GM18870 (cell line): ENCODE measurements around the gene THAP6.
"Not testable (repeated sequence)": the region's sequence is repeated elsewhere in the genome, so short reads cannot be mapped to it uniquely, and the experiment has no call there.

Experiments used
- ATAC-seq: cut with Tn5 transposase; IDR thresholded peaks from one replicate; pipeline ENCODE4 v1.9.1; 2021; ENCODE audit warnings: moderate library complexity; ENCODE audit not compliant: unreplicated experiment

Gene THAP6, protein sequence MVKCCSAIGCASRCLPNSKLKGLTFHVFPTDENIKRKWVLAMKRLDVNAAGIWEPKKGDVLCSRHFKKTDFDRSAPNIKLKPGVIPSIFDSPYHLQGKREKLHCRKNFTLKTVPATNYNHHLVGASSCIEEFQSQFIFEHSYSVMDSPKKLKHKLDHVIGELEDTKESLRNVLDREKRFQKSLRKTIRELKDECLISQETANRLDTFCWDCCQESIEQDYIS

DNA sequence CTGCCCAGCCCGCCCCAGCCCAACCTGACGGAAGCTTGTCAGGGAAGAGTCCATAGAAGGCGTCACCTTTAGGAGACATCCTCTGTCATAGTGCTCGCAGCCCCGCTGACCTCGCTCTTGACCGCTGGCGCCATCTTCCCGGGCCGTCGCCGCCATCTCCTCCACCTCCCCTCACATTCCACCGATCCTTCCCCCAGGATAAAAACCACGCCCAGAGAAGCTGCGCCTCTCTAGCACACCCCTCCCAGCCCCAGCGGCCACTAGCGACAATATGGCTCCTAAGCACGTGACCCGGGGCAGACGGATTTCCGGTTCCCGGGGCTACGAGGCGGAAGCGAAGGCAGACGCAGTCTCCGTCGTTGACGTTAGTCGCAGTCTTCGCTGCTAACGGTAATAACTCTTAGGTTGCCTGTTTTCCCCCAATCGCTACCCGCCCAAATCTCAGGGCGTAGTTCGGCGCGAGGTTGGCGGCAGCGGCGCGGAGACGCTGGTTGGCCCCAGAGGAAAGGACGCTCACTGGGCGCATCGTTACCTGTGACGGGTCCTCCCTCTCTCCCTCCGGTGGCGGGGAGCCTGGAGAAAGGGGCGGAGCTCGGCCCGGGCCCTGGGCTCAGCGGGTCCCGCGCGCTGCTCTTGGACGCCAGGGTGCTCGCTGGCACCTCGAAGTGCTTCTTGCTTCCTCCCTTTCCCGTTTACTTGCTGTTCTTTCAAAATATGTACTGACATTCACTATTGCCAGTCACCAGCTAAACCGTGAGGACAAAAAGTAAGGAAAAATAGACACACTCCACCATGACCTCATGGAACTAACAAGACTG, at the start of gene THAP6, which contains the start of gene RCHY1:
Gene THAP6 (plus strand): TSS at position 343 of the 818 bp plus-strand sequence. CDS start 980 bp downstream, outside the sequence.
Gene RCHY1 (minus strand): TSS at position 273 of the 818 bp plus-strand sequence. CDS start 117 bp downstream, at position 156.
- ATAC-seq = peak; percentile 93

- ATAC-seq = no peak
These were observed 44.4 kb upstream of the THAP6 start for GRCh38 chr4:75469896-75470295.

DNA sequence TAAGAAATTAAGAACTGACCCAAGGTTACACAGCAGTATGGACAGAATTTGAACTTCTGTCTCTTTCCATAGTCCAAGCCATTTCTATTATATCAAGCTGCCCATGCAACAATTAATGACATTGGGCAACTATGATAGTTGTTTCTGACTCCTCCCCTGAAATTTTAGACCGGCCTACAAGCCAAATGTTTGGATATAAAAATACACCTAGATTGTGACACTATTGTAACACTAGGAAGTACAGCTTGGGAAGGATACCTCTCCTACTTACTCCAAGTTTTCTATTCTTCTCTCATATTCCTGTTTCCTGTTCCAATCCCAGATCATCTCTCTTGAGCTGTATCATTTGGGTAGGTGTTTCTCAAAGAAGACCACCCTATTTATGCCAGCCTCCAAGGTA, 43.5 kb upstream of the THAP6 start:
- no peak for ATAC-seq

- no peak for ATAC-seq
These were observed 37.1 kb upstream of the THAP6 start for GRCh38 chr4:75477201-75477600.

DNA sequence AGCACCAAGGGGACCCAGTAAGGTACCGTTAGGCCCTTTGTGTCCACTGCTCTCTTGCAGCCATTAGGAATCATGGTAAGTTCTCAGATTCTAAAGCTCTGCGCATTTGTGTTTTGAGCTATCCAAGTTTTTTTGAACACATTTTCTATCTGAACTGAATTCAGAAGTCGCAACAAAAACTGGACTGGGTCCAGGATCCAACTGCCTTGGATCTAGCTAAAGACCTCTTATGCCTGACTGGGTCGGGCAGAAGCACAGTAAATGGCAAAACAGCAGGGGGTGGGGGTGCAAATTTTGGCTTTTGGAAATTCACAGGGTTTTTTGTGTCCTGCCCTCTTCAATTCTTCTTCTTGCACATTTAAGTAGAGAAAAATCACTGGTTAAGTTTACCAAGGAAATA, 30.1 kb upstream of the THAP6 start:
- no peak for ATAC-seq

GRCh38 chr4:75490155-75490554, 24.1 kb upstream of the THAP6 start:
- no peak for ATAC-seq

GRCh38 chr4:75494563-75494962, 19.7 kb upstream of the THAP6 start:
- no peak for ATAC-seq

DNA sequence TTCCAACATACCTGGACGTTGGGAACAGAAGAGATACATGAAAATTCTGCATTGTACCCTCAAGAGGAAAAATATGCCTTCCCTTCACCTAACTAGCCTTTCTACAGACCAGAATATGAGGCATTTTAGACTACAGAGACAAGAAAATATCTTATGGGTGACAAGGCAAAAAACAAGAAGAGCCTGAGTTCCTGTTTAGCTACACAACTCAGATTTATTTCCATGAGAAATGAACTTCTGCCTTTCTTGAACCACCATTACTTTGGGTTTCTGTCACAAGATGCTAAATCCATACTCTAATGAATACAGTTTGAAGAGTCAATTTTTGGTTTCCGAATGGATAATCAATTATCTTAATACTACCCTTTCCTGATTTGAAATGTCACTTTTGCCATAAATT, 18.8 kb upstream of the THAP6 start:
- no peak for ATAC-seq

DNA sequence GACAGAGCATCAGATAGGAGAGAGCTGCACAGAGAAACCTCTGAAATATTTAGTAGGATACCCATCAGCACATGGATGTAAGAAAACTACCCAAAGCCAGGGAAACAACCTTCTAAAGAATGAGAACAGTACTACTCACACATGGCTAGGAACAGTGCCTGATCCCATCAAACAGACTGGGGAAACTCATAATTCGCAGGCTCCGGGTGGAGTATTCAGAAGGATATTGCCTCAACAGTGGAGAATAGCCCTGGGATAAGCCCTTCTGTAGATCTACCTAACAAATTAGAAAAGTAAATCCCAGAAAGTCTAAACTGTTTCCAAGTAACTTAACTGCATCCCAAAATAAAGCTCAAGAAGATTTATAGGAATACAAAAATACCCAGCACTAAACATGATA, 17.9 kb upstream of the THAP6 start:
- no peak for ATAC-seq

- ATAC-seq = no peak
These were observed 17.1 kb upstream of the THAP6 start for GRCh38 chr4:75497133-75497532.

DNA sequence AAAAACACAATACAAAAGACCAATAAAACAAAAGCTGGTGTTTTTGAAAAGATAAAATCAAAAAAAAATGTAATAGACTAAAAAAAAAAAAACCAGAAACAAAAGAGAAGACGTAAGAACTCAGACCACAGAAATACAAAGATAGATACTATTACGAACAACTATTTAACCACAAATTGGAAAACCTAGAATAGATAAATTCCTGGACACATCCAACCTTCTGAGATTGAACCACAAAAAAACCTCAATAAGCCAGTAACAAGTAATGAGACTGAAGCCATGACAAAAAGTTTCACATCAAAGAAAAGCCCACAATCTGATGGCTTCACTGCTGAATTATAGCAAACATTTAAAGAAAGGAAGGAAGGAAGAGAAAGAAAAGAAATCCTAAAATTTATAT, 16.2 kb upstream of the THAP6 start:
- ATAC-seq = no peak

- ATAC-seq = no peak
These were observed 14.4 kb upstream of the THAP6 start for GRCh38 chr4:75499900-75500299.

GRCh38 chr4:75502671-75503070, 11.6 kb upstream of the THAP6 start:
- ATAC-seq = no peak

GRCh38 chr4:75505630-75506029, 8.6 kb upstream of the THAP6 start:
- no peak for ATAC-seq

DNA sequence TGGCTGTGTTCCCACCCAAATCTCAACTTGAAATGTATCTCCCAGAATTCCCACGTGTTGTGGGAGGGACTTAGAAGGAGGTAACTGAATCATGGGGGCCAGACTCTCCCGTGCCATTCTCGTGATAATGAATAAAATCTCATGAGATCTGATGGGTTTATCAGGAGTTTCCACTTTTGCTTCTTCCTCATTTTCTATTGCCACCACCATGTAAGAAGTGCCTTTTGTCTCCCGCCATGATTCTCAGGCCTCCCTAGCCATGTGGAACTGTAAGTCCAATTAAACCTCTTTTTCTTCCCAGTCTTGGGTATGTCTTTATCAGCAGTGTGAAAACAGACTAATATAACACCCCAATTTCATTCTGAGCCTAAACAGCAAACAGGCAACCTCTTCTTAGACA, 4.7 kb upstream of the THAP6 start:
- ATAC-seq = not testable (repeated sequence)

GRCh38 chr4:75511841-75512240, 2.4 kb upstream of the THAP6 start:
- ATAC-seq = no peak

- ATAC-seq = no peak
These were observed 1.7 kb upstream of the THAP6 start for GRCh38 chr4:75512386-75513211.

- ATAC-seq = no peak
These were observed 645 bp upstream of the THAP6 start for GRCh38 chr4:75513526-75514130.

GRCh38 chr4:75514949-75515612, 808 bp downstream of the THAP6 start:
- ATAC-seq = no peak

- ATAC-seq = no peak
These were observed 1.9 kb downstream of the THAP6 start for GRCh38 chr4:75516144-75516543.
